GM19025 (cell line): Measurements from ENCODE around the gene FAM228B.

Source experiments
- ATAC-seq: cut with Tn5 transposase; IDR thresholded peaks from one replicate; pipeline ENCODE4 v1.9.1; 2021; ENCODE audit warnings: mild to moderate bottlenecking, low read depth, moderate library complexity; ENCODE audit not compliant: unreplicated experiment

FAM228B gene

DNA sequence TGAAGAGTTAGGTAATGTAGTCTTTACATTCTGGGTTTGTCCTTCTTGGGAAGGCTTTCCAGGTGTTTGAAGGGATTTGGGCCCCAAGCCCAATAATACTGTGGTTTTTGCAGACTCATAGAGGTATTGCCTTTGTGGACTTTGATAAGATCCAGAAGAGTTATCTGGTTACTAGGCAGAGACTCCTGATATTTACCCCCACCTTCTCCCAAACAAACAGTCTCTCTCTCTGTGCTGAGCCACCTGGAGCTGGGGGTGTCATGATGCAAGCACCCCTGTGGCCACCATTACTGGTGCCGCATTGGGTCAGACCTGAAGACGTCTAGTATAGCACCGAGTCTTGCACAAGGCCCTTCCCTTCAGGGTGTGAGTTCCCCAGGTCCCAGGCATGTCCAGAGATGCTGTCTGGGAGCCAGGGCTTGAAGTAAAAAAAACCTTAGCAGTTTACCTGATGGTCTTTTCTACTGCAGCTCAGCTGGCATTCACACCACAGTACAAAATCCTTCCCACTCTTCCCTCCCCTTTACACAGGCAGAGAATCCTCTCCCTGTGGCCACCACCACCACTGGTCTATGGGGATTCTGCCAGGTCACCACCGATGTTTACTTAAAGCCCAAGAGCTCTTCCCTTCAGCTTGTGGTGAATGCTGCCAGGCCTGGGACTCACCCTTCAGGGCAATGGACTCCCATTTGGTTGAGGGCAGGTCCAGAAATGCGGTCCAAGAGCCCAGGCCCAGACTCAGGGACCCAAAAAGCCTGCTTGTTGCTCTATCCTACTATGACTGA lies 29.3 kb downstream of the FAM228B start:
- no peak for ATAC-seq

GRCh38 chr2:24153478-24153877 lies 30.2 kb downstream of the FAM228B start:
- ATAC-seq, result no peak

DNA sequence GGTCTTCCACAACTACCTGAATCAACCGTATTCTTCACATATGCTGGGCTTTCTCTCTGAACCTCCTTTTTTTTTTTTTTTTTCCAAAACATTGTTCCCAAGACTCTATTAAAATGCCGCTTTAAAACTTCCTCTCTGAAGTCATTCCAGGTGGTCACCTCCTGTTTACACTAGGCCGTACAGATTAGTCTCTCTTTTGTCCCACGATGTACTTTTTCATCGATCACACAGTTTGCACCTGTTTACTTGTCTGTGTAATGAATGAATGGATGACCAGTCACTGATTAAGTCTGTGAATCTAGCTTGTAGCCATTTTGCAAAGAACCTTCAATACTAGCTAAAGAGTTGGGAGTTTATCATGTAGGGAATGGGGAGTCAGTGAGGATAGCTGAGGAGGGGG lies 34.9 kb downstream of the FAM228B start:
- ATAC-seq, result no peak

- no peak for ATAC-seq
Observed at GRCh38 chr2:24159708-24160107, 36.4 kb downstream of the FAM228B start.

- ATAC-seq, result no peak
Observed at GRCh38 chr2:24160761-24161160, 37.5 kb downstream of the FAM228B start.

DNA sequence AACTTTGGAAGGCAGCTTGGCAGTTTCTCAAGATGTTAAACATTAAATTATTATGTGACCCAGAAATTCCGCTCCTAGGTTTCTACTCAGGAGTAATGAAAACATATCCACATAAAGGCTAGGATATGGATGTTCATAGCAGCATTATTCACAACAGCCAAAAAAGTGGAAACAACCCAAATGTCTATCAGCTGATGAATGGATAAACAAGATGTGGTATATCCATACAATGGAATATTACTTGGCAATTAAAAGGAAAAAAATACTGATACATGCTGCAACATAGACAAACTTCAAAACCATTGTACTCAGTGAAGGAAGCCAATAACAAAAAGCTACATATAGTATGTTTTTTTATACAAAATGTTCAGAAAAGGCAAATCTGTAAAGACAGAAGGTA lies 39.2 kb downstream of the FAM228B start:
- no peak for ATAC-seq

DNA sequence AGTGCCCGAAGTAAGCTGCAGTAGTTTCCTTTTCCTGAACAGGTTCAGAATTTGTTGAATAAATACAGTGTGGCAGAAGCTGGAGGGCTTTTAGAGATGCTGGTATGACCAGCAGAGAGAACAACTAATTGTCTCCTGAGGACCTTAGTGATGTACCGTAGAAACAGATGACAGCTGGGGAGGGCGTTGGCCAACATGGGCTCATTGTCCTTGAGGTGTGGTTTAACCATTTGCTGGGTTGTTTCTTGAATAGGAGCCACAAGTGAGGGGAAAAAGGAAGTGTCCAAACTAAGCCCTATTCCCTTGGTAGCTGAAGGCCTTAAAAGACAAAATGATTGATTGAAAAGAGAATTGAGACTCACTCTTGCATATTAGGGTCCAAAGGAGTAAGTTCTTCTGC lies 39.9 kb downstream of the FAM228B start:
- no peak for ATAC-seq

DNA sequence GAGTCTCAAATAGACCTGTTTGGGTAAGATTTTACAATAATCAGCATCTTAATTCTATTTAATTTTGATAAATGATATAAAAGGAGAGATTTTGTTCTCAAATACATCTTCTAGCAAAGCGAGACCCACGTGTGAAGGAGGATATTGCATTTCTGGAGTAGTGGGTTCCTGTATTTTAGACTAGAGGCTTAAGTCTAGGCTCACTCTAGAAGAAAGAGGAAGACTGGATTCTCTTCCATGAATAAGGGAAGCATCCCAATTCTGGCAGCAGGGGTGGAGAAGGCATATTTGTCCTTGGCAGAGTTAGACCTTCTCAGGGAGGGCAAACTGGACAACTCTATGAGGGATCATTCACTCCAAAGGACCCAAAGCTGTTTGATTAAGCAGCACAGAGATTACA lies 40.3 kb downstream of the FAM228B start:
- no peak for ATAC-seq

GRCh38 chr2:24164416-24164973 lies 41.2 kb downstream of the FAM228B start:
- ATAC-seq, result peak; percentile 60

DNA sequence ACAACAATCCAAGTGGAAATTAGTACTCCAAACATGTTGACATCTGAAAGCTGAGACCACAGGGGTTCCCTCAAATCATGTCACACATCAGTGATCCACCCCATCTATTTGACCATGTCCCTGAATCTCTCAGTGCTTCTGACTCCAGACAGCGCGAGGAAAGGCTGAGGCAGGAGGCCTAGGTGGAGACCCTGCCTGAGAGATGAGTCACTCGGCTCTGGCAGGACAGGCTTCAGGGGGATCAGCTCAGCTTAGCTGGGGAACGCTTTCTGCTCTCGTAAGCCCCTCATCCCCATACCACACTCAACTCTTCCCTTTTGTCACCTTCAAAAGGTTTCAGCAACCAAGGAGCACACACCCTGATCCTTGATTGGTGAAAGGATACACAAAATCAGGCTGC lies 45.8 kb downstream of the FAM228B start:
- no peak for ATAC-seq

- ATAC-seq, result no peak
Observed at GRCh38 chr2:24174851-24175277, 51.6 kb downstream of the FAM228B start, which contains the start of gene FAM228A. Gene FAM228A, plus strand, starts transcription at chr2:24175053. Its CDS starts 428 bp downstream, at chr2:24175481.

- ATAC-seq, result no peak
Observed at GRCh38 chr2:24175631-24176187, 52.4 kb downstream of the FAM228B start.

DNA sequence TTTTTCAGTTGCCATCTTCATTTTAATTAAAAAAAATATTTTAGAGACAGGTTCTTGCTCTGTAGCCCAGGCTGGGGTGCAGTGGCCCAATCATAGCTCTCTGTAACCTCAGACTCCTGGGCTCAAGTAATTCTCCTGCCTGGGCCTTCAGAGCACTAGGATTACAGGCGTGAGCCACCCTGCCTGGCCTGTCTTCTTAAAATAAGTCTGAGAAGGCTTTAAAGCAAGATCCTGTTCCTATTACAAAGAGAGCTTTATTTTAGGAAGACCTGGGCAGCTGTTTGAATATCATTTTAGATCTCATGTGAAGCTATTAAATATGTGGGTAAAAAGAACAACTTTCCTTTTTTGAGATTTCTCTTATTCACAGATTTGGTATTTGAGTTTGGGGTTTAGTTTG lies 53.1 kb downstream of the FAM228B start:
- no peak for ATAC-seq

DNA sequence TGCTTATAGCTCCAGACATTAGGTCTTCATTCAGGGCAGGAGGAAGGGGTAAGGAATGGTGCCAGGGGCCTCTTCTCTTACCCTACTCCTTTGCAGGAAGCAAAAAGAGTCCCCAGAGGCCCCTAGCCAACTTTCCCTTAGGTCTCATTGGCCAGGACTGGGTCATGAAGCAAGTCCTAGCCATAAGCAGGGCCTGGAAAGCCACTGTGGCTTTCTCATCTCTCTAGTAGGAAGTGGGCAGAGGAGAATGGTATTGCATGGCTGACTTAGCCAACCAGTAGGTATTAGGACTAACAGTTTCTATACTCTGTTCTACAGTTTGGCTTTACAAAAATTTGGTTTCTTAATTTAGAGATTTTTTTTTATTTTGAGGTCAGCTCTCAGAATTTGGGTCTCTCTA lies 56.4 kb downstream of the FAM228B start:
- ATAC-seq, result no peak

DNA sequence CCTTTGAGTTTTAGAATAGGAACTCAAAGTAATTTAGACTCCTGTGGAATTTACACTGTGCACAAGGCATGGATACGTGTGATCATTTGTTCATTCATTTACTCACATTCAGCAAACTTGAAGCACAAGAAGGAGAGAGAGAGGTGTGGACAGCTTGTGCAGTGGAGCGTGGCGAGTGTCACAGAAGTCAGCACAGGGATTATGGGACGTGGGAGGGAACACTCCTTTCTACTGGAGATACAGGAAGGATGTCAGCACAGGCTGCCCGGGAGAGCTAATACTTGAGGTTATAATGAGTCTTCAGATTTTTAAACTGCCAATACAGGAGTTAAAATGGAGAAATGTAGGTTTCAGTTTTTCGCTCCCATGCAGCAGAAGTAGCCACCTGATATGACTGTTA lies 58.6 kb downstream of the FAM228B start:
- ATAC-seq, result no peak

GRCh38 chr2:24182507-24182906 lies 59.2 kb downstream of the FAM228B start:
- ATAC-seq, result no peak

- ATAC-seq, result no peak
Observed at GRCh38 chr2:24183366-24184069, 60.2 kb downstream of the FAM228B start.

DNA sequence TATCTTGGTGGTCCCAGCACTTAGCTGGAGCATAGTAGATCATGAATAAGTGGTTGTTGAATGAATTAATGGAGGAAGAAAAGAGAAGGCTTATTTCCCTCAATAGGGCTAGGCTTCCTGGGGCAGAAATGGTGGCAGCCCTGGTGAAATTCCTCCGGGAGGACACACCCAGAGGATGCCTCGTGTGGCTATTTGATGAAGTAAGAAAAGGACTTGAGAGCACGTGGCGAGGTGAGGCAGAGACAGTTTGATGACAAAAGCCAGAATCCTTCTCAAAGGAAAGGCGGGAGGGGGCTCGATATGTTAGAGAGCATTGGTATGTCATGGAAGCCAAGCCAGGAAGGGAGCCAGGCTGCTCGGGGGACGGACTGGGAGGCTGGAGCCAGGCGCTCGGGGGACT lies 66.3 kb downstream of the FAM228B start:
- no peak for ATAC-seq

GRCh38 chr2:24190503-24190902 lies 67.2 kb downstream of the FAM228B start:
- ATAC-seq, result no peak

DNA sequence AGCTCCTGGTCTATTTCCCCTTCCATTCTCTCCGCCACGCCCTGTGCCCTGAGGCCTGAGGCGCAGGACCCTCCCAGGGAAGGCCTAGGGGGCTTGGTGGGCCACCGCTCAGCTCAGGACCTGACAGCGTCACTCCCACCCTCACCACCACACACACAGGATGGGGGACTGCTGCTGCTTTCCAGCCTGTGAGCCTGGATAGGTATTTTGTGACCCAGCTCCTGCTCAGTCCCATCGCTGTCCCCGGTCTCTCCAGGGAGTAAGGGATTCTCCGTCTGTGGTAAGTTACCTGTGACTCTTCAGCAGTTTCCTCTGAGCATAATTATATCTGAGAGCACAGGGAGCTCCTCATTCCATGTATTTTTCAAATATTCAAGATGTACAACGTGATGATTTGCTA lies 67.9 kb downstream of the FAM228B start:
- ATAC-seq, result no peak

GRCh38 chr2:24191848-24192247 lies 68.6 kb downstream of the FAM228B start:
- no peak for ATAC-seq
